ENCODE data around the gene SLIT1.

- no peak for TF ChIP-seq CTCF (IDR thresholded peaks at IDR 0.05; ENCODE audit: low read length)
- no peak for TF ChIP-seq EZH2 (IDR thresholded peaks at IDR 0.05; ENCODE audit: borderline replicate concordance, low read length)
Observed at GRCh38 chr10:97013568-97013967, 172.2 kb downstream of the SLIT1 start.
